CD4-positive, alpha-beta T cell treated with Interferon gamma for 1 hour (primary cell): ENCODE data around the gene CERKL.
A peak's percentile ranks its signal among the peaks of the same experiment; 100 is the strongest.

Experiments
- DNase-seq: peaks from one replicate; pipeline ENCODE4 v3.0.0-alpha.2; 2020

Gene CERKL

DNA sequence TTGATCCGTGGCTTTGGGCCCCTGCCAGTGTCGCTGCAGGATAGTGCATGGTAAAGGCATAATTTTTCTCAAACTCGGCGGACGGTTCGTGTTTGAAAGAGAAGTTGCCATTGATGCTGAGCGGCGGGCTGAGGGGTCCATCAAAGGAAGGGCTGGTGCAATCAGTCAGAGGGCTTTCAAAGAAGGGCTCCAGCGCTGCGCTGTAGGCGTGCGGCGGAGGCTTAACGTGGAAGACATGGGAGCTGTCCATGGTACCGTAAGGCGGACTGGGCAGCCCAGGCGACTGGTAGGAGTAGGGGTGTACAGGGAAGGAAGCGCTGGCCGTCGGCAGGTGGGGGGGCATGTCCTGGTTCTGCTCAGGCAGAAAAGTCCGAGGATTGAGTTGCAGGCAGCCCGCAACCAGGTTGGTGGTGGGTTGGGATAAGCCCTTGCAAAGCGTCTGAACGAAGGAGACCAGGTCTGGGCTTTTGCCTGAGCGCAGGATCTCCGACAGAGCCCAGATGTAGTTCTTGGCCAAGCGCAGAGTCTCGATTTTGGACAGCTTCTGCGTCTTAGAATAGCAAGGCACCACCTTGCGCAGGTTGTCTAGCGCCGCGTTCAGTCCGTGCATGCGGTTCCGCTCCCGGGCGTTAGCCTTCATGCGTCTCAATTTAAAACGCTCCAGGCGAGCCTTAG is 21.1 kb upstream of the CERKL start:
- DNase-seq = peak; percentile 34

DNA sequence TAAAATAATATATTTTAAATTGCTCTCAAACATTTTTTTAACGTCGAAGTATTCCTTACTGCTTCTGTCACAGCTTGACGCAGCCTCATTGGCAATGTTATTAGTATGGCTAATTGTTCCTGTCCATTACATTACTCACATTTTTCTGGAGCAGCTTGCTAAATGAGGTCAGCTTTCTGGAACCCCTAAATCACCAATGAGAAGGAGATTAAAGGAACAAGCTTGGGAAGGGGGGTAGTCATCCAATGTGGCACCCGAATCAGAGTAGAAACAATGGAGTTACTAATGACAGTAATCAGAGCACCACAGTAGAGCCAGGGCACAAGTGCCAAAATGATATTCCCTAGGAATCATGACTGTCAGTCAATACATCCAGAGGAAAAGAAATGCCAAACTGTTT is 18.3 kb upstream of the CERKL start:
- DNase-seq = no peak

- DNase-seq = no peak
Measured at GRCh38 chr2:181674461-181674860, 17.6 kb upstream of the CERKL start.

DNA sequence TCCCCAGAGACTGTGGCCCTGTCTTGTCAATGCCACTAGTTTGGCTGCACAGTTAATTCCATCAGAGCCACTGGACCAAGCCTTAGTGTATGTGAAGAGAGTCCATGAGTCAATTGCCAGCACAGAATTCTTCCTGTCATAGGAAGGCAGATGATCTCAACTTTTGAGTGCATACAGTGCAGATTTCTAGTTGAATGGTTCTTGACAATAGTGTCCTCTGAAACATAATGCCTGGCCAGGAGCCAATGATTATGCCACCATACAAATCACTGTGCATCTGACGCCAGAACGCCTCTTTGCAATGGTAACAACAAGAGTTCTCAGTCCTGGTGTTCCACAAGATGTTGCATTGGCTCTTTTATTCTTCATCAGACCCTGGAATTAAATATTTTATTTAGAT is 16.3 kb upstream of the CERKL start:
- DNase-seq = no peak

- DNase-seq = no peak
Measured at GRCh38 chr2:181672255-181673008, 15.5 kb upstream of the CERKL start.

DNA sequence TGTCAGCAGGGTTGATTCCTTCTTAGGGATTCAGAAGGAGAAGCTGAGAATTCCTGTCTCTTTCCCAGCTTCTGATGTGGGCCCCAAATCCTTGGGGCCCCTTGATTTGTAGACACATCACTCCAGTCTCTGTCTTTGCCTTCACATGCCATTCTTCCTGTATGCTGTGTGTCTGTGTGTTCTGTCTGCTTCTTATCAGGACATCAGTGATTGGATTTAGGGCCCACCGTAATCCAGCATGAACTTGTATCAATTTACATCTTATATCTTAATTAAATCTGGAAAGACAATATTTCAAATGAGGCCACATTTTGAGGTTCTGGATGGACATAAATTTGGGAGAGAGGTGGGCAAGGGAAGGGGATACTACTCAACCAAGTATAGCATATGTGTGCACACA is 13.7 kb upstream of the CERKL start:
- no peak for DNase-seq

GRCh38 chr2:181667234-181667633 is 10.3 kb upstream of the CERKL start:
- no peak for DNase-seq

- no peak for DNase-seq
Measured at GRCh38 chr2:181662287-181662686, 5.4 kb upstream of the CERKL start.

- no peak for DNase-seq
Measured at GRCh38 chr2:181660181-181660580, 3.3 kb upstream of the CERKL start.

- DNase-seq = no peak
Measured at GRCh38 chr2:181658444-181658843, 1.5 kb upstream of the CERKL start.

DNA sequence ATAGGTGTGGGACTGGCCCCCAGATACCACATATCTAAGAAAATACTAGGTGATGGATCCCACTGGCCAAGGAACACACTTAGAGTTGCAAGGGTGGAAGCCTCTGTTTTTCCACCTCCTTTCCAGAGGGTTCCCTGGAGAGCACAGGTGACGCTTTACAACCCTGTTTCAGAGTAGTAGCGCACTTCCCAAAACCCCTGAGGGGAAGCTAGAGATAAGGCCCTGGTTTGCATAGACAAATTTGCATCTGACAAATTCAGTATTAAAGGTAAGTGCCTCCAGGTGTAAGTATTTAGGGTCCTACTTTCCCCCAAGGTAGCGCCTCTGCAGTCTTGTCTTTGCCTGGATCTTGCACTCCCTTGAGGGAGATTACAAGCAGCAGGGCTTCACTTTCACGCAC is 474 bp upstream of the CERKL start:
- no peak for DNase-seq

DNA sequence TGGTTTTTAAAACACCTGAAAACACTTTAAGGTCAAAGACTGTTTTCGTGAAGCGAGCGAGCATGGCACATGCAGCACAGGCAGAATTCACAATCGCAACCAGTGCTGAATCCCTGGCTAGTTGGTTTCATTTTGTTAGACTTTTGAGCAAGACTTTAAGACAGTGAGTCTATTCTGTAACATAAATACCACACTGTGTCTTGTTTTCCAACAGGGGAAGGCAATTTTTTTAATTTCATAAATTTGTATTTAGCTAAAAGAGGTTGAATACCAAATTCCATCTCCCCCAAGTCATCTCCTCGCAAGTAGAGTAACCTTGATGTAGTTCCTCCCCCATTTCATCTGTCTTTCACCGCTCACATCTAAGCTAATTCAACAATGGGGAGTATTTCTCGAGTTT is 1.4 kb downstream of the CERKL start:
- DNase-seq = no peak

DNA sequence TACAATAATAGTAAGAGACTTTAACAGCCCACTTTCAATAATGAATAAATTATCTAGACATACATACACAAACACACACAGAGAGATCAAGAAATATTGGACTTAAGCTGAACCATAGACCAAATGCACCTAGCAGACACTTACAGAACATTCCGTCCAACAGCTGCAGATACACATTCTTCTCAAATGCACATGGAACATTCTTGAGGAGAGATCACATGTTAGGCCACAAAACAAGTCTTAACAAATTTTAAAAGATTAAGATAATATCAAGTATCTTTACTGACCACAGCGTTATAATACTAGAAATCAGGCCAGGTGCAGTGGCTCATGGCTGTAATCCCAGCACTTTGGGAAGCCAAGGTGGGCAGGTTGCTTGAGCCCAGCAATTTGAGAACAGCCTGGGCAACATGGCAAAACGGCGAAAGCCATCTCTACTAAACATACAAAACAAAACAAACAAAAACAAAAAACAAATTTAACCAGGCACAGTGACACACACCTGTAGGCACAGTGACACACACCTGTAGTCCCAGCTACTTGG is 7.4 kb downstream of the CERKL start:
- no peak for DNase-seq

DNA sequence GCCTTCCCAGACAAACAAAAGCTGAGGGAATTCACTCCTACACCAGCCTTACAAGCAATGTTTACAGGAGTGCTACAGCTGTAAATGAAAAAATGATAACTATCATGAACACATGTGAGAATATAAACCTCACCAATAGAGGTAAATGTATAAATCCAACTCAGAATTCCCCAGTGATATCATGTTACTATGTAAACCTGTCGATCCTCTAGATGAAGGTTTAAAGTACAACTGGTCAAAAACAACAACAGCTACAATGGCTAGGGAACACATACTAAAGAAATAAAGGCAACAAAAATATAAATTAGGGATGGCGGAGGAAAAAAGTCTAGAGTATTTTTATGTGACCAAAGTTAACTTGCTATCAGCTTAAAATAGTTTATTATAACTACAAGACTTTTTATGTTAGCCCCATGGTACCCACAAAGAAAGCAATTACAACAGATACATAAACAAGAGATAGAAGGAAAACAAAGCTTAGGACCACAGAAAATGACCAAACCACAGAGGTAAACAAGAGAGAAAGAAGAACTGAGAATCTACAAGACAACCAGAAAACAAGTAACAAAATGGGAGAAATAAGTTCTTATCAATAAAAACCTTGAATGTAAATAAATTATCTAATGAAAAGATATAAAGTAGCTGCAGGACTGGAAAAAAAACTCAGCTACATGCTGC is 8.3 kb downstream of the CERKL start:
- DNase-seq = no peak

GRCh38 chr2:181646415-181646987 is 10.4 kb downstream of the CERKL start:
- DNase-seq = no peak

DNA sequence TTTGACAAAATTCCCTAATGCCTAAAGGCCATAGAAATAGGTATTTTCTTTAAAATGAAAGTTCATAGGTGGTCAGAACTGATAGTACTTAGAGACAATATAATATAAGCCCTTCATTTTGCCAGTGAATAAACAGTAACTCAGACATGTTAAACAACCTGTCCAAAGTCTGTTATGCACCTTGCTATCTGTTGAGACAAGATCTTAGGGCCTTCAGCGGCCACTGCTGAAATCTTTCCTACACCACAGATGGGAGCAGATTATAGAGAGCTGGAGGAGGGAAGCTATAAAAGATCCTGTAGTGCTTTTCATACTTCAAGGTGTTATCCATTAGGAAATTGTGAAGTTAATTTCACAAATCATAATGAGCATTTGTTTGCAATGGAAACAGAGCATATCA is 13.8 kb downstream of the CERKL start:
- no peak for DNase-seq

DNA sequence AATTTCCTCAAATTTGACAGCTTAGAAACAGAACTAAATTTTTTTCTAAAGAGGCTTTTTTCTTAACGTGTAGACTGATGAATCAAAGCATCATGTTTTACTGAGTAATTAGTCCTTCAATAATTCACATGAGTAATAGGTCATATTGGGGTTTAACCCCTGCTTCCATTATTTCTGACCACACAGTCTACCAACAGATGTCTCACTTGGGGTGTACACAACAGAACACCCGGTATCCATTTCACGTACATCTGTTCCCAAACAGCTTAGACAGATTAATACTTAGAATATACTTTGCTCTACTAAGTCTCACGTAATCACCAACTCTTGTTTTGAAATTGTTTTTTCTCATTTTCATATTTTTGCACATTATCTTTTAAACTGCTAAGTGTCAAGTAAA is 14.8 kb downstream of the CERKL start:
- DNase-seq = no peak

GRCh38 chr2:181639686-181640085 is 17.2 kb downstream of the CERKL start:
- DNase-seq = no peak

GRCh38 chr2:181632733-181633401 is 24.0 kb downstream of the CERKL start:
- DNase-seq = no peak

DNA sequence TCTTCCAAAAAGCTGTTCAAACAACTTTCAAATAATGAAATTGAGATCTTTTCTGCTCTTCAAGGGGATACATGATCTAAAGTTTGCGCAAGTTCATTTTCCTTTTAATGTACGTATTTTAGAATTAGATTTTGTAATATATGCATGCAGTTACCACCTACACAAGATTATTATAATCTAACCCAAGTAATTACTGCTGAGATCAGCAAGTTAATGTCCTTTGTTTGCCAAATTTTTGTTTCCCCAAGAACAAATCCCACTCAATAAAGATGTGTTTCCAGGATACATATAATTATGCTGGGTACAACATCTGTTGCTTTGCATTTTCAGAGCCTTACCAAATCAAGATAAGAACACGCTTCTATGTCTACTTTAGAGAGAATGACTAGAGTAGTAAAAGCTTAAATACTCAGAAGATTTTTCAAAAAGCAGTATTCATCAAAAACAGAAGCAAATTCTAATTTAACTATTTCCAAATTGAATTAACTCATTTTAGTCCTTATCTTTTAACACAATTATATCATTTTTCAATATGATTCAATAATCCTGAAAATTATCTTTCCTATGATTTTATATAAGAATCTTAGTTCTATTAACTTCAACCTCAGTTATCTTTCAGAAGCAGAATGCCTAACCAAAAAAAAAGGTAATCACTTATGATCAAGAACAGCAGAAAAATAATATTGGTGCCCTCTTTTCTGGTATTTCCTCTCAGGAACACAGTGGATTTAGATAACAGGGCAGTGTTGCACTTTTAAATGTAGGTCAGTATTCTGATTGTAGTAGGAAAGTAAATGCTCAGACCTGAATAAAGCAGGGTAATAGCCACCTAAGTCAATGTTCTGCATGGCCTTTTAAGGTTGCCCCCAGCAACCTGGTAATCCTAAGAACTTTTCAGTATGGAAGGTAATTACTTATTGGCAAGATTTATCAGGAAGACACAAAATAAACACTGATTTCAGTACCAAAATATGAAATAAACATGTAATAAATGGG is 28.0 kb downstream of the CERKL start:
- no peak for DNase-seq

DNA sequence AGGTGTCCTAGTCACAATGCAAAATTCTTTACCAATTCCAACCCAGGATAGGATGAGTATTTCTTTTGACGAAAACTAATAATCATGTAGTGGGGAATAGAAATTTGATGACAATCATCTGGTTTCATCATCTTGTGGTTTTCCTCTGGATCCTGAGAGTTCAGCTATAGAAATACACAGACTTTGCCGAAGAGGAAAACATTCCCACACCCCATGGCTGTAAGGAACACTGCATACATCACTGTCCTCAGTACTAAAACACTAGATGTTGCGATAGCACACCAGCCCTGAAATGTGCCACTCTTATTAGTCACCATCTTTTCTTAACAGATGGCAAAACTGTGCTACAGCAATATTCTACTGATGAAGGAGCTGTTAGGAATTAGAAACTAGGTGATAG is 29.4 kb downstream of the CERKL start:
- DNase-seq = no peak

DNA sequence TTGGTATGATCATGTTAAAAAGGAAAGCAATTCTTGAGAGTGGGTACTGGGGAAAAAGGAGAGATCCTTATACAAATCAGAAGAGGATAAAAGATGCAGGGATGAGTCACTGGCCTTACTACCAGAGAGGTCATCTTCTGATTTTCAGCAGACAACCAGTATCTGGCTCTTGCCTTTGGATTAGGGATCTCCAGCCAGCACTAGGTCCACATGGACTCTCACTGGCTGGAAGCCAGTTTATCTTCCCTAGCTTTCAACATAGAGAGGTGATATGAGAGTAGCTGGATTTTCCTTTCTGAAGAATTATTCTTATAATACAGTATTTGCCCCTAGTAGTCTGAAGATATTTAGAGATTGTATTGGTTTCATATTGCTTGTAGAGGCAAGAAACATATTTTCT is 30.2 kb downstream of the CERKL start:
- no peak for DNase-seq
